Measurements from ENCODE around the gene WDR35.
"Not testable (repeated sequence)": the region's sequence is repeated elsewhere in the genome, so short reads cannot be mapped to it uniquely, and the experiment has no call there.

WDR35 gene

GRCh38 chr2:19893520-19894133, 96.3 kb downstream of the WDR35 start:
- FAIRE-seq = no peak

- not testable (repeated sequence) for FAIRE-seq
These were observed 97.9 kb downstream of the WDR35 start for GRCh38 chr2:19891971-19892370.

- no peak for FAIRE-seq
These were observed 99.8 kb downstream of the WDR35 start for GRCh38 chr2:19890104-19890503.

- FAIRE-seq = no peak
These were observed 101.1 kb downstream of the WDR35 start for GRCh38 chr2:19888831-19889230.

GRCh38 chr2:19887510-19887909, 102.4 kb downstream of the WDR35 start:
- FAIRE-seq = no peak

GRCh38 chr2:19886261-19886660, 103.6 kb downstream of the WDR35 start:
- FAIRE-seq = no peak

GRCh38 chr2:19885791-19886190, 104.1 kb downstream of the WDR35 start:
- FAIRE-seq = no peak

- no peak for FAIRE-seq
These were observed 105.8 kb downstream of the WDR35 start for GRCh38 chr2:19883971-19884720.

GRCh38 chr2:19883486-19883885, 106.4 kb downstream of the WDR35 start:
- no peak for FAIRE-seq

- no peak for FAIRE-seq
These were observed 107.6 kb downstream of the WDR35 start for GRCh38 chr2:19882286-19882685.

- FAIRE-seq = no peak
These were observed 108.0 kb downstream of the WDR35 start for GRCh38 chr2:19881908-19882265.

GRCh38 chr2:19881221-19881907, 108.5 kb downstream of the WDR35 start:
- FAIRE-seq = no peak

GRCh38 chr2:19880191-19880590, 109.7 kb downstream of the WDR35 start:
- not testable (repeated sequence) for FAIRE-seq

GRCh38 chr2:19879120-19879519, 110.8 kb downstream of the WDR35 start:
- FAIRE-seq = no peak

- no peak for FAIRE-seq
These were observed 111.4 kb downstream of the WDR35 start for GRCh38 chr2:19878268-19879046.

GRCh38 chr2:19876751-19877150, 113.2 kb downstream of the WDR35 start:
- FAIRE-seq = no peak

GRCh38 chr2:19875280-19875679, 114.6 kb downstream of the WDR35 start:
- FAIRE-seq = no peak

- FAIRE-seq = no peak
These were observed 115.2 kb downstream of the WDR35 start for GRCh38 chr2:19874726-19875125.

GRCh38 chr2:19873014-19873413, 116.9 kb downstream of the WDR35 start:
- no peak for FAIRE-seq

GRCh38 chr2:19872302-19872701, 117.6 kb downstream of the WDR35 start:
- FAIRE-seq = no peak

- FAIRE-seq = no peak
These were observed 118.1 kb downstream of the WDR35 start for GRCh38 chr2:19871836-19872235.

- no peak for FAIRE-seq
These were observed 119.1 kb downstream of the WDR35 start for GRCh38 chr2:19870792-19871191.

Measured in G401.6 (cell line).